Lower leg skin (tissue), 4 donors: Measurements from ENCODE around the gene ARHGEF12. TPM values are rescaled to one million over a fixed set of nuclear protein-coding genes. Genes with fewer than 3 reads are reported as not detected.
A peak's percentile ranks its signal among the peaks of the same experiment; 100 is the strongest.

ENCODE experiments used
- DNase-seq, 2 donors: peaks; one replicate each; pipeline ENCODE4 v3.0.0-alpha.2; 2019; ENCODE audit warnings: low spot score in 2 of 2
- H3K4me3 ChIP-seq: fragments of 200-600 bp; sonication (generic); 2 replicates; pipeline ENCODE4 v1.5.1; 2017; ENCODE audit warnings: mild to moderate bottlenecking, low read depth; ENCODE audit not compliant: poor library complexity, severe bottlenecking
- POLR2A ChIP-seq, 2 donors: fragments of 450-650 bp; IDR thresholded peaks; one replicate each; pipeline ENCODE4 v1.6.1; 2016 to 2017; ENCODE audit warnings: antibody characterized with exemption in 2 of 2, mild to moderate bottlenecking in 1 of 2, moderate library complexity in 1 of 2
- WGBS, 2 donors: methylation state at CpG; one replicate each; pipeline ENCODE4 v1.1.5; 2018; 5-methylcytosine and 5-hydroxymethylcytosine counted together
- intact Hi-C: fragments of 100-400 bp; cut with DNase I; formaldehyde crosslinking; loops from one replicate; pipeline ENCODE4 v1.15.0; 2023; ENCODE audit warnings: low total_unique reads
- total RNA-seq, 4 donors: library from RNA; depleted of rRNA; stranded (reverse); fragments of >200 nt; gene quantifications; one replicate each; pipeline ENCODE4 v1.1.0, GENCODE V29; 2016
- TF ChIP-seq, protein P1 (sequence below), 3 donors: fragments of 450-650 bp; IDR thresholded peaks; one replicate each; pipeline ENCODE4 v1.5.1; 2016; ENCODE audit warnings: antibody characterized with exemption in 3 of 3, mild to moderate bottlenecking in 3 of 3, moderate library complexity in 2 of 3

ARHGEF12 gene
- total RNA-seq, 4 donors from 2014 or later = 124 to 153 (median 132) TPM

DNA sequence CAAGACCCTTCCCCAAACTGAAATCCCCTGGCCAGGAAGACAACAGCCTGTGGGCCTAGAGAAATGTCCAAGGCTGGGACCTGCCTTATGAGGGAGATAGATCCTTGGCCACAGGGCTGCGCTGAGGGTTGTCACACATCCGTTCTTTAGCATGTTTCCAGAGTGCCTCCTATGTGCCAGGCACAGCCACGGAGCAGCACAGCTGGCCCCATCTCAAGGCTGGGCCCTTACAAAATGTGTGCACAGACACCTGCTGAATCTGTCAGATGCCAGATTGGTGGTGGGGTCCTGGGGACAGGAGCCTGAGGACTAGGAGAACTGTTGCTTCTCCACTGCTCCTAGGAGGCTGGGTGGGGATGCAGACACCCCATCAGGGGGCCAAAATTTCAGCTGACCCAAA, 186.5 kb downstream of the ARHGEF12 start:
- TF ChIP-seq, protein P1, sequence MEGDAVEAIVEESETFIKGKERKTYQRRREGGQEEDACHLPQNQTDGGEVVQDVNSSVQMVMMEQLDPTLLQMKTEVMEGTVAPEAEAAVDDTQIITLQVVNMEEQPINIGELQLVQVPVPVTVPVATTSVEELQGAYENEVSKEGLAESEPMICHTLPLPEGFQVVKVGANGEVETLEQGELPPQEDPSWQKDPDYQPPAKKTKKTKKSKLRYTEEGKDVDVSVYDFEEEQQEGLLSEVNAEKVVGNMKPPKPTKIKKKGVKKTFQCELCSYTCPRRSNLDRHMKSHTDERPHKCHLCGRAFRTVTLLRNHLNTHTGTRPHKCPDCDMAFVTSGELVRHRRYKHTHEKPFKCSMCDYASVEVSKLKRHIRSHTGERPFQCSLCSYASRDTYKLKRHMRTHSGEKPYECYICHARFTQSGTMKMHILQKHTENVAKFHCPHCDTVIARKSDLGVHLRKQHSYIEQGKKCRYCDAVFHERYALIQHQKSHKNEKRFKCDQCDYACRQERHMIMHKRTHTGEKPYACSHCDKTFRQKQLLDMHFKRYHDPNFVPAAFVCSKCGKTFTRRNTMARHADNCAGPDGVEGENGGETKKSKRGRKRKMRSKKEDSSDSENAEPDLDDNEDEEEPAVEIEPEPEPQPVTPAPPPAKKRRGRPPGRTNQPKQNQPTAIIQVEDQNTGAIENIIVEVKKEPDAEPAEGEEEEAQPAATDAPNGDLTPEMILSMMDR (IDR thresholded peaks at IDR 0.05) = no peak
- TF ChIP-seq POLR2A (IDR thresholded peaks at IDR 0.05) = no peak
- DNase-seq = peak in 1 of 2 donors; percentile 67
- 79 to 96% methylated on average over 3 of the region's 3 CpGs for WGBS, 2 donors
- intact Hi-C loops = loop anchor here (10.0 kb wide), 1 partner anchor 662 kb away; no protein-coding TSS in a partner anchor
- H3K4me3 ChIP-seq = no peak overlapping the region

DNA sequence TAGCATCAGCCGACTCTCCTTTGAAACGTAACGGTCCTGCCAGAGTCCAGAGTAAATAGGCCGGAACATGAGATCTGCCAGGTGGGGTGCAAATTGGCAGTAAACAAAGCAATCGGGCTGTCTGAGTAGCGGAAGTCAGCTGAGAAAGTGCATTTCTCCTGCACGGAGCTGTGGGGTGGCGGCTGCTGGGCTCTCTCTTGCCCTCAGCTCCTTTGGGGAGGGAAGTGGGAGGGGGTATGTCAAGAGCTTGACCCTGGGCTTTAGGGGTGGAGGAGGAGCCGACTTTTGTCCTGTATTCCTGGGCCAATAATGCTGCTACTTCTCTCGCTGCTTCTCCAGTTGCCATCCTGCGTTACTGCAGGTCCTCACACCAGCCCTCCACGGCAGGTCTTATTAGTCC, 187.0 kb downstream of the ARHGEF12 start:
- peak in 1 of 2 donors; percentile 65 for DNase-seq
- intact Hi-C loops = loop anchor here (10.0 kb wide), 1 partner anchor 662 kb away; no protein-coding TSS in a partner anchor
- TF ChIP-seq POLR2A (IDR thresholded peaks at IDR 0.05) = no peak
- TF ChIP-seq, protein P1 (IDR thresholded peaks at IDR 0.05) = no peak
- no peak overlapping the region for H3K4me3 ChIP-seq
- WGBS, 2 donors = 66 to 79% methylated on average over 12 of the region's 12 CpGs

DNA sequence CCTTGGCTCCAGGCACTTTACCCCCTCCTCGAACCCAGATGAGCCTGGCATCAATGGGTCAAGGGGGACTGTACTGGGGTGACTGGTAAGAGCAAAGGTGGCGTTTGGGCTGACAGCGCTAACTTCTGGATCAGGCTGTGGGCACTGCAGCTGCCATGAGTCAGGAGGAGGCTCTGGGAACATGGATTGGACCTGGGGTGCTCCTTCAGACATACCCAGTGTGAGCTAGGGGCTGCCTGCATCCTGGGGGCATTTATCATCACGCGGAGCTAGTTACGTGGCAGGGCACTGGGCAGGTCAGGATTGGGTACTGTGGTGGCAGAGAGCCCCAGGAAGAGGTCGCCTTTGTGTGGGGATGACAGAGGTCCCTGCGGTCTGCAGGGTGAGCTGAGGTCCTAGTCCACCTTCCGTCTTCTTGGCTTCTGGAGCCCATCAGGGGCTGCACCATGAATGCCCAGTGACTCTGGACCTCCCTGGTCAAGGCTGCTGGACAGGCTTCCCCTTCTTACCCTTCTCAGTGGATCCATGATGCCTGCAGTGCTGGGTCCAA, 188.4 kb downstream of the ARHGEF12 start:
- WGBS, 2 donors = 88 to 92% methylated on average over 9 of the region's 9 CpGs
- TF ChIP-seq, protein P1 (IDR thresholded peaks at IDR 0.05) = no peak
- TF ChIP-seq POLR2A (IDR thresholded peaks at IDR 0.05) = no peak
- intact Hi-C loops = loop anchor here (10.0 kb wide), 1 partner anchor 660 kb away; no protein-coding TSS in a partner anchor
- DNase-seq = peak in 1 of 2 donors; percentile 75
- no peak overlapping the region for H3K4me3 ChIP-seq

DNA sequence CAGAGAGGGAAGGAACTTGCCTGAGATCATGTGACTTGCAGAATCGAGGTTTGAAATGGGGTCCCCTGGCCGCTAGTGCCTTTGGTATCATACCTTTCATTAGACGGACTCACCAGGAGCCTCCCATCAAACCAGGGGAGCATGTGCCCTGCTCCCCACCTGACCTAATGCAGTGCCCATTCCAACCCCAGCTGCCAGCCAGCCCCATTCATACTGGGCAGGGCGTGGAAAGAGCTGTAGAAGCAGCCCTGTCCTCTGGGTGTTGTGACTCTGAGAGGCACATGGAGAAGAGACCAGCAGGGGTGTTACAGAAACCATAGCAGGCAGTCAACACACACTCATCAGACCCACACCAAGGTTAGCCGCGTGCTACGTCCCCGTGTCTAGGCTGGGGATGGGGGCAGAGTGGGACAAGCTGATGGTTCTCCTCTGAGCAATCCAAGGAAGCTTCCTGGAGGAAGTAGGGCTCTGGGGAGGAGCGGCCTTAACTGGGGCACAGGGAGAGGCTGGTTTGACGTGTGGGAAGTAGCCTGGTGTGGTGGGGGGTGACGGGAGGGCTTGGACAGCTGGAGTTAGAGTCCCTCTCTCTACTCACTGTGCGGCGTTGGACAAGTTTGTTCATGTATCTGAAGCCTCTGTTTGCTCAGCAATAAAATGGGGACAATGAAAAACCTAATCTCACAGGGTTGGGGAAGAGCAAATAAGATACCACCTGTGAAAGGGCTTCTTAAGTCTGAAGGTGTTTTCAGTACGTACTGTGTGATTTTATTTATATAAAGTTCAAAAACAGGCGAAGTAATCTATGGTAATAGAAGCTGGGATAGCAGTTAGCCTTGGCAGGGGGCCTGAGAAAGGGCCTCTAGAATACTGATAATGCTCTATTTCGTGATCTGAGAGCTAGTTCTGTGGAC, 189.3 kb downstream of the ARHGEF12 start:
- TF ChIP-seq POLR2A (IDR thresholded peaks at IDR 0.05) = no peak
- TF ChIP-seq, protein P1 (IDR thresholded peaks at IDR 0.05) = no peak
- no peak for DNase-seq
- WGBS, 2 donors = 87 to 90% methylated on average over 16 of the region's 16 CpGs
- H3K4me3 ChIP-seq = no peak overlapping the region
- intact Hi-C loops = loop anchor here (10.0 kb wide), 1 partner anchor 659 kb away; no protein-coding TSS in a partner anchor

DNA sequence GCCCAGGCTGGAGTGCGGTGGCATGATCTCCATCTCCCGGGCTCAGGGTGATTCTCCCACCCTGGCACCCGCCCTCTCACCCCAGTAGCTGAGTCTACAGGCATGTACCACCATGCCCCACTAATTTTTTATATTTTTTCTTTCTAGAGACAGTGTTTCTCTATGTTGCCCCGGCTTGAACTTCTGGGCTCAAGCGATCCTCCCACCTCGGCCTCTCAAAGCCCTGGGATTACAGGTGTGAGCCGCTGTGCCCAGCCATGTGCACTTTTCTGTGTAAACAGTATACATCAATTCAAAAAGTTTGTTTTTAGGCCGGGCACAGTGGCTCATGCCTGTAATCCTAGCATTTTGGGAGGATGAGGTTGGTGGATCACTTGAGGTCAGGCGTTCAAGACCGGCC, 190.0 kb downstream of the ARHGEF12 start:
- no peak for DNase-seq
- intact Hi-C loops = loop anchor here (10.0 kb wide), 1 partner anchor 659 kb away; no protein-coding TSS in a partner anchor
- no peak overlapping the region for H3K4me3 ChIP-seq
- TF ChIP-seq POLR2A (IDR thresholded peaks at IDR 0.05) = no peak
- TF ChIP-seq, protein P1 (IDR thresholded peaks at IDR 0.05) = no peak
- 94 to 95% methylated on average over 10 of the region's 10 CpGs for WGBS, 2 donors
